ENCODE results near the gene DDIAS. TPM values are rescaled to one million over a fixed set of nuclear protein-coding genes. Genes with fewer than 3 reads are reported as not detected.

The DDIAS gene
- total and polyA plus RNA-seq, 2 donors (not counting 3 experiments of a cell fraction or from before 2014, with no cell fraction given) = 4.5 to 9.2 TPM

DNA sequence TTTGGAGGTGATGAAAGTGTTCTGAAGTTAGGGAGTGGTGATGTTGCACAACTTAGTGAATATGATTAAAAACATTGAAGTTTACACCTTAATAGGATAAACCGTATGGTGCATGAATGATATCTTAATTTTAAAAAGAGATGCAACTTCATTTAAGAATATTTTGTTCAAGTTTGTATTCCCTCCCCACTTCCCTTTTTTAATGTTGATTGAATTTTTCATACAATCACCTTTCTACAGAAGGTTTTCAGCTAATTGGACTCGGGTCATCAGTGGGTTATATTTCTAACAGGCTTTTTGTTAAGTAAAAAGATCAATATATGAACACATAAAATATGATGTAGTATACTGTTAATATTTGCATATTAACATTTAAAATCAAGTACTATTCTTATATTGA, 72.6 kb downstream of the DDIAS start:
- DNase-seq (ENCODE audit: low read depth, low spot score) = no peak
- no peak overlapping the region for H3K27ac ChIP-seq (ENCODE audit: insufficient read depth, low read depth, low read length)
- CTCF ChIA-PET = no interaction called here
- no peak overlapping the region for H3K4me3 ChIP-seq (replicated peaks in 1 of 3; ENCODE audit: insufficient read depth in 1 of 3, low read depth in 1 of 3, low read length in 3 of 3)
- H3K9me3 ChIP-seq (replicated peaks; ENCODE audit: control insufficient read depth, insufficient read depth, low read length) = no peaks in the 10 kb centered on the region
- no peak overlapping the region for H3K9ac ChIP-seq (replicated peaks; ENCODE audit: extremely low read depth, insufficient read depth, low read length)
- no peaks in the 10 kb centered on the region for H4K20me1 ChIP-seq (replicated peaks; ENCODE audit: control insufficient read depth, extremely low read depth, insufficient read depth, low read length)
- no peak overlapping the region for H3K4me2 ChIP-seq (ENCODE audit: insufficient read depth, low read length)
- H3K9me1 ChIP-seq (replicated peaks; ENCODE audit: control insufficient read depth, extremely low read depth, insufficient read depth, low read length) = no peaks in the 10 kb centered on the region
- peaks cover 6% of the 10 kb centered on the region for H3K4me1 ChIP-seq (ENCODE audit: control insufficient read depth, extremely low read depth, insufficient read depth, low read length)
- TF ChIP-seq POLR2A (IDR thresholded peaks at IDR 0.05; ENCODE audit: low read depth, low read length) (no peak), POLR2AphosphoS5 (IDR thresholded peaks at IDR 0.05; ENCODE audit: insufficient read depth, low read depth, low read length) (no peak), MYC (IDR thresholded peaks at IDR 0.05; ENCODE audit: low read depth, low read length) (no peak), EZH2 (IDR thresholded peaks at IDR 0.05; ENCODE audit: borderline replicate concordance, low read depth, low read length, severe bottlenecking) (no peak), CTCF (IDR thresholded peaks at IDR 0.05; ENCODE audit: extremely low read depth in 1 of 2, insufficient read depth in 1 of 2, low read depth in 1 of 2, low read length in 2 of 2) (no peak), JUN (IDR thresholded peaks at IDR 0.05; ENCODE audit: borderline replicate concordance, insufficient read depth, insufficient read length, low read depth) (no peak), FOS (IDR thresholded peaks at IDR 0.05; ENCODE audit: borderline replicate concordance, insufficient read depth, low read length) (no peak), GATA2 (IDR thresholded peaks at IDR 0.05; ENCODE audit: insufficient read depth, insufficient read length, low read depth, low read length) (no peak)
- H3K79me2 ChIP-seq (ENCODE audit: control insufficient read depth, insufficient read depth, low read length) = no peaks in the 10 kb centered on the region
- POLR2A ChIA-PET = no interaction called here
- FAIRE-seq = no peak
- H2AFZ ChIP-seq (ENCODE audit: low read depth, low read length) = no peak overlapping the region
- dilution Hi-C loops (cut with MboI; ENCODE audit: extremely low pct_ligation_motif_present, low sequenced_read_pairs) = no loop called here
- intact Hi-C loops (cut with micrococcal nuclease) = no loop called here
- H3K27me3 ChIP-seq (ENCODE audit: control insufficient read depth in 2 of 2, insufficient read depth in 2 of 2, low read length in 2 of 2) = no peaks in the 10 kb centered on the region
- BruUV-seq (replicated peaks) = no TSS peak
- no peaks in the 10 kb centered on the region for H3K36me3 ChIP-seq (ENCODE audit: control insufficient read depth in 2 of 2, extremely low read depth in 1 of 2, insufficient read depth in 2 of 2, low read length in 2 of 2)
